DND-41 (cell line): ENCODE results near the gene EPS8L3.

Experiments used
- ATAC-seq: fragments of 200-7000 bp; cut with Tn5 transposase; 3 replicates; pipeline ENCODE4 v1.9.1; 2021; ENCODE audit warnings: low read depth; ENCODE audit not compliant: insufficient read depth
- DNase-seq: peaks from one replicate; pipeline ENCODE4 v3.0.0-alpha.2; 2020
- H2AFZ ChIP-seq: 2 replicates; pipeline ENCODE4 v1.6.0; 2012; ENCODE audit warnings: low read depth, low read length
- H3K27ac ChIP-seq: 2 replicates; pipeline ENCODE4 v1.5.1; 2012; ENCODE audit warnings: low read length, inconsistent platforms
- H3K27me3 ChIP-seq: fragments of 200-600 bp; sonication (generic); 2 replicates; pipeline ENCODE4 v1.6.0; 2012; ENCODE audit warnings: low read length, mild to moderate bottlenecking, inconsistent platforms; ENCODE audit not compliant: insufficient read depth, poor library complexity
- H3K36me3 ChIP-seq: 2 replicates; pipeline ENCODE4 v1.5.1; 2012; ENCODE audit warnings: low read length, inconsistent platforms; ENCODE audit not compliant: insufficient read depth
- H3K4me1 ChIP-seq: 2 replicates; pipeline ENCODE4 v1.5.1; 2012; ENCODE audit warnings: mild to moderate bottlenecking, low read length; ENCODE audit not compliant: insufficient read depth
- H3K4me2 ChIP-seq: 2 replicates; pipeline ENCODE4 v1.6.0; 2012; ENCODE audit warnings: mild to moderate bottlenecking, moderate library complexity, low read length, inconsistent platforms; ENCODE audit not compliant: insufficient read depth
- H3K4me3 ChIP-seq, 2 experiments: fragments of 200-600 bp in 1 of 2; shearing (Covaris generic) in 1 of 2; 2 replicates each; pipeline ENCODE4 v1.5.1; 2012 to 2016; ENCODE audit warnings: inconsistent platforms in 2 of 2, low read length in 2 of 2, mild to moderate bottlenecking in 2 of 2, low read depth in 1 of 2, moderate library complexity in 1 of 2
- H3K79me2 ChIP-seq: 2 replicates; pipeline ENCODE4 v1.6.0; 2012; ENCODE audit warnings: low read length, inconsistent platforms; ENCODE audit not compliant: insufficient read depth
- H3K9ac ChIP-seq: 2 replicates; pipeline ENCODE4 v1.6.0; 2012; ENCODE audit warnings: low read depth, mild to moderate bottlenecking, inconsistent platforms, low read length, moderate library complexity
- H3K9me3 ChIP-seq: 2 replicates; pipeline ENCODE4 v1.5.1; 2012; ENCODE audit warnings: low read length, moderate library complexity, mild to moderate bottlenecking, inconsistent platforms; ENCODE audit not compliant: insufficient read depth, severe bottlenecking
- H4K20me1 ChIP-seq: 2 replicates; pipeline ENCODE4 v1.6.0; 2012; ENCODE audit warnings: low read length; ENCODE audit not compliant: insufficient read depth
- EZH2 ChIP-seq: IDR thresholded peaks from 3 replicates; pipeline ENCODE4 v1.6.1; 2012; ENCODE audit warnings: borderline replicate concordance, low read depth, mild to moderate bottlenecking, moderate library complexity, low read length, inconsistent platforms; ENCODE audit not compliant: severe bottlenecking
- TF ChIP-seq, protein P1 (sequence below): IDR thresholded peaks from 2 replicates; pipeline ENCODE4 v1.5.1; 2012; ENCODE audit warnings: borderline replicate concordance, low read length, moderate library complexity, mild to moderate bottlenecking; ENCODE audit not compliant: poor library complexity, severe bottlenecking; ENCODE audit errors: extremely low read depth

The EPS8L3 gene

DNA sequence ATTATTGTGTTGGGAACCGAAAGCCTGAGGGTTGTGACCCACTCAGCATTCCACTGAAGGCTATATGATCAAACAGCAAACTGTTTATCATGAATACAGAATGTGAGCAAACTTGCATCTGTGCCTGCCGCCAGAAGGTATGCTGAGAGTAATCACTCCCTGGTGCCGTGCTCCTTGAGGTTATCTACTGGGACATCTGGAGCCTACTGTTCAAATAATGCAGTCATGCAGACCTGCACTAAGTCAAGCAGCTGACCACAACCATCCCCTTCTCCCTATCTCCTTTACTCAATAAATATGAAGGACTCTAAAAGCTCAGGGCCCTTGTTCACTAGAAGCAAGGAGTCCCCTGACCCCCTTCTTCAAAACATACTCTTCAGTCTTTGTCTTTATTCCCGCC lies 38.2 kb downstream of the EPS8L3 start:
- Histone ChIP-seq H3K27me3 (peaks cover 19% of the 10 kb centered on the region), H3K4me1 (no peaks in the 10 kb centered on the region), H3K36me3 (no peaks in the 10 kb centered on the region), H3K4me2 (no peak overlapping the region), H3K79me2 (no peaks in the 10 kb centered on the region), H3K9ac (no peak overlapping the region), H4K20me1 (no peaks in the 10 kb centered on the region), H3K9me3 (no peaks in the 10 kb centered on the region), H3K4me3 (no peak overlapping the region), H2AFZ (no peak overlapping the region), H3K27ac (no peak overlapping the region)
- ATAC-seq (no peak), DNase-seq (no peak)
- no peak for TF ChIP-seq EZH2
- TF ChIP-seq, protein P1, sequence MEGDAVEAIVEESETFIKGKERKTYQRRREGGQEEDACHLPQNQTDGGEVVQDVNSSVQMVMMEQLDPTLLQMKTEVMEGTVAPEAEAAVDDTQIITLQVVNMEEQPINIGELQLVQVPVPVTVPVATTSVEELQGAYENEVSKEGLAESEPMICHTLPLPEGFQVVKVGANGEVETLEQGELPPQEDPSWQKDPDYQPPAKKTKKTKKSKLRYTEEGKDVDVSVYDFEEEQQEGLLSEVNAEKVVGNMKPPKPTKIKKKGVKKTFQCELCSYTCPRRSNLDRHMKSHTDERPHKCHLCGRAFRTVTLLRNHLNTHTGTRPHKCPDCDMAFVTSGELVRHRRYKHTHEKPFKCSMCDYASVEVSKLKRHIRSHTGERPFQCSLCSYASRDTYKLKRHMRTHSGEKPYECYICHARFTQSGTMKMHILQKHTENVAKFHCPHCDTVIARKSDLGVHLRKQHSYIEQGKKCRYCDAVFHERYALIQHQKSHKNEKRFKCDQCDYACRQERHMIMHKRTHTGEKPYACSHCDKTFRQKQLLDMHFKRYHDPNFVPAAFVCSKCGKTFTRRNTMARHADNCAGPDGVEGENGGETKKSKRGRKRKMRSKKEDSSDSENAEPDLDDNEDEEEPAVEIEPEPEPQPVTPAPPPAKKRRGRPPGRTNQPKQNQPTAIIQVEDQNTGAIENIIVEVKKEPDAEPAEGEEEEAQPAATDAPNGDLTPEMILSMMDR = no peak

GRCh38 chr1:109724933-109725332 lies 38.8 kb downstream of the EPS8L3 start:
- Histone ChIP-seq H3K36me3 (no peaks in the 10 kb centered on the region), H3K9ac (no peak overlapping the region), H4K20me1 (no peaks in the 10 kb centered on the region), H3K79me2 (no peaks in the 10 kb centered on the region), H3K4me1 (no peaks in the 10 kb centered on the region), H3K27me3 (peaks cover 19% of the 10 kb centered on the region), H2AFZ (no peak overlapping the region), H3K9me3 (no peaks in the 10 kb centered on the region), H3K4me3 (no peak overlapping the region), H3K4me2 (no peak overlapping the region), H3K27ac (no peak overlapping the region)
- no peak for DNase-seq
- TF ChIP-seq, protein P1 = no peak
- TF ChIP-seq EZH2 = no peak
- ATAC-seq = no peak

DNA sequence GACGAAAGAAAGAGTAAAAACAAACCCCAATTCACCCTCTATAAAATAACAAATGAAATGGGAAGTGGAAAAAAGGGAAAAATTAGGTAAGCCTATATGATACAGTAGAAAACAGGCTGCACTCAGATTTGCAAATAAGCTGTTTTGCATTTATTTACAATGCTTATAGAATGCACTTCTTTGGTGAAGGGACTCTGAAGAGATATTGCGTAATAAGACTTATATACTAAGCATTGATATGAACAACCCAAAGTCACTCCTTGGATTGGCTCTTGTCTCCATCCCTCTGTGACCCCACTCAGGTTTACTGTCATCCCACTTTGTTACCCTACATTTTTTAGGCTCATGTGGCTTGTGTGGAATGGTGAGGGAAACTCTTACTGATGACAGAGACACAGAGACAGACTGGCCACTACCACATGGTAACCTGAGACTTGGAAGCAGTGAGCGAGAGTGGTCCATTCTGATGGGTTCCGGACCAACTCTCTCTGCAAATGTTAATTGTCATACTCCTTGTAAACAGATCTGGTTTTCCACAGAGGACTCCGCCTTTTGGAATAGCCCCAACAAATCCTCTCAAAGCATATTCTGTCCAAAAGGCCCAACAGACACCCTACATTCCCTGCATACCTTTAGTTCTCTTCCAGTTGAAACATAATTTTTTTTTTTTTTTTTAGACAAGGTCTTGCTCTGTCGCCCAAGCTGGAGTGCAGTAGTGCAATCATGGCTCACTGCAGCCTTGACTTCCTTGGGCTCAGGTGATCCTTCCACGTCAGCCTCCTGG lies 40.6 kb downstream of the EPS8L3 start:
- Histone ChIP-seq H3K4me2 (no peak overlapping the region), H3K9ac (no peak overlapping the region), H3K79me2 (no peaks in the 10 kb centered on the region), H2AFZ (no peak overlapping the region), H3K4me3 (no peak overlapping the region), H3K27ac (no peak overlapping the region), H4K20me1 (no peaks in the 10 kb centered on the region), H3K27me3 (peaks cover 13% of the 10 kb centered on the region), H3K9me3 (no peaks in the 10 kb centered on the region), H3K36me3 (no peaks in the 10 kb centered on the region), H3K4me1 (no peaks in the 10 kb centered on the region)
- TF ChIP-seq EZH2 = no peak
- TF ChIP-seq, protein P1 = no peak
- ATAC-seq (no peak), DNase-seq (no peak)
